HG02885 (cell line): ENCODE results near the gene IRF2BP1.
A peak's percentile ranks its signal among the peaks of the same experiment; 100 is the strongest.
"Not testable (repeated sequence)": the region's sequence is repeated elsewhere in the genome, so short reads cannot be mapped to it uniquely, and the experiment has no call there.

ENCODE experiments used
- ATAC-seq: cut with Tn5 transposase; IDR thresholded peaks from one replicate; pipeline ENCODE4 v1.9.1; 2021; ENCODE audit warnings: mild to moderate bottlenecking; ENCODE audit not compliant: unreplicated experiment, poor library complexity

IRF2BP1 gene

DNA sequence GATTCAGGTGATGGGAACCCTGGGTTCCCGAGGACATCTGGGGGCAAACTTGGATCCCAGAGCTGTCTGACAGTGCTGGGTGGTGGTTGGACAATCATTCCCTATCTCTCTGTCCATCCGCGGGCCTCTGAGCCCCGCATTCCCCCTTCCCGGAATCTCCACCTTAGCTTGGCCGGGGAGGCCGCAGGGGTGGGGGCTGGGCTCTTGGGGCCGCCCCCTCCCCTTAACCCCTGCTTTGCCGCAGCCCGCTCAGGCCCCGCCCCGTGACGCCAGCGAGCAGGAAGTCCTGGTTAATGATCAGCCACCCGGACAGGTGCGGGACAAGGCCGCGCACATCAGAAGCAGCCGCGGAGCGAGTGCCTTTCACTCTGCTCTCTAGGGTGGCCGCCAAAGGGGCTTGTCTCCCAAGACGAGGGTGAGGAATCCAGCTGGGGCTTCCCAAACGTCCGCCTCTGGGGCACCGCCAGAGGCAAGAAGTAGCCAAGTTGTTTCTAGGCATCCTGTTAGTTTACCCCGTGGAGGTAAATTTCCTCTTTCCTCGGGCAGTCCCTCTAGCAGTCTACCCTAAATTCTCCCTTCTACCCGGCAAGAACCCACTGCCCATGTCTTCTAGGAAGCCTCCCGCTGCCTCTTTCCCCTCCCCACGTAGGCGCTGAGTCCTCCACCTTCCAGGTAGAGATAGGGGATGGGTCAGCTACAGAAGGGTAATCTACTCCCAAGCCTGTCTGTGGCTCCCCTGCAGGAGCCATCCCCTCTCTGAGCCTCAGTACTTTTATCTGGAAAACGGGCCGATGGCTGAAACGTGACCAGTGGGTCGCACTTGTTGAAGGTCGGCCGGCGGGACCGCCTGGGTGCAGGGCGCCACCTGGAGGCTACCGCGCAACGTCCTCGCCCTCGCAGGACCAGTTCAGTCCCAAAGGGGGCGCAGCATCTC lies 3.0 kb downstream of the IRF2BP1 start:
- ATAC-seq = peak; percentile 33

- no peak for ATAC-seq
Measured at GRCh38 chr19:45881909-45882528, 3.9 kb downstream of the IRF2BP1 start.

- no peak for ATAC-seq
Measured at GRCh38 chr19:45881082-45881908, 4.6 kb downstream of the IRF2BP1 start.

DNA sequence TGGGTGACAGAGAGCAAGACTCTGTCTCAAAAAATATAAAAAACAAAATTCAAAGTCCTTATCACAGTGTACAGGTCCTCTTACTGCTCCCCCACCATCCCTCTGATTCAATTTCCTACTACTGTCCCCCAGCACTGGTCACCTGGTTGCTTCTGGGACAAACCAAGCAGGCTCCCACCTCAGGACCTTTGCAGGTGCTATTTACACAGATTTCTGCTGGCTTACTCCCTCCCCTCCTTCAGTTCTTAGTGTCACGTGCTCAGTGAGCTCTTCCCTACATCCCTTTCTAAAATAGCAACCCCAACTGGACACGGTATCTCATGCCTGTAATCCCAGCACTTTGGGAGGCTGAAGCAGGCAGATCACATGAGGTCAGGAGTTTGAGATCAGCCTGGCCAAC lies 6.0 kb downstream of the IRF2BP1 start:
- ATAC-seq = no peak

DNA sequence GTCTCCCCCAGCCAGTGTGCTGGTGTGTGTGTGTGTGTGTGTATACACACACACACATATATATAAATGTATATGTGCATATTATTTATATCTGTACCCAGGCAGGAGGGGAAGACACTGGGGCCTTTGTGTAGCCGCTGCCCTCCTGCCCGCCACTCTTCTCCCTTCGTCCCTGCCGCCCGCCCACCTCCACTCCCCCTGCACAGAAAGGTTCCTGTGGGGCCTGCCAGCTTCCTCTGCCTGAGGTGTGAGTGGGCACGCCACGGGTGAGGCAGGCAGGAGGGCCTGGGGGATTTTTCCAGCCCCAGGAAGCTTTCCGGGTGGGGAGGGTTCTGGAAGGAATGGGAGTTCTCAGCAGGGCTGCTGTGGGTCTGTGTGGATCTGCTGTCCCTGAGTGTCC lies 6.9 kb downstream of the IRF2BP1 start:
- no peak for ATAC-seq

DNA sequence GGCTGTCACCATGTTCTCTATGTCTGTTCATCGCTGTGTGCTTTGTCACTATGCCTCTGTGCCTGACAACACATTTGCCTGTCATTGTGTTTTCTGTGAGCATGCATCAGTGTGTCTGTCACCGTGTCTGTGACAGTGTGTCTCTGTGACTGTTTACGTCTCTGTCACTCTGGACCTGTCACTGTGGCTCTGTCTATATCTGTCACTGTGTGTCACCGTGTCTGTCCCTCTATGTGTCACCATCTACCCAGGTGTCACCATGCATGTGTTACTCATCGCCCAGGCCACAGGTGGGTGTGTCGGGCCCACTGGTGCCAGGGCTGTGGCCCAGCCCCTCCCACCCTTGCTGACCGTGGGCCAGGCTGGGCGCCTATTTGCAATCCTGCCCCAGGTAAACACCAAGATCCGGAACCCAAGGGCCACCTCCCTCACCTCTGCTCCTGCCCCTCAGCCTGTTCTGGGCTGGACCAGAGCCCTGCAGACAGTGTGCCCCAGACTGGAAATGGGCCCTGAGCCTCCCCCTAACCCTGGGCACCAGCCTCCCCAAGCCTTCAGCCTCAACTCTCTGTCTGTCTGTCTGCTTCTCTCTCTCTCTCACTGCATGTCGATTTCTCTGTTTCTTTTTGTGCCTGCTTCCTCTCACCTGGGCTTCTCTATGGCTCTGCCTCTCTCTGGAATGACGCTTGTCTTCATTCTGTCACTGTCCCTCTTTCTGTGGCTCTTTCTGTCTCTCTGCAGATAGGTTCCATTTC lies 7.7 kb downstream of the IRF2BP1 start:
- ATAC-seq = no peak

GRCh38 chr19:45876411-45877197 lies 9.3 kb downstream of the IRF2BP1 start:
- ATAC-seq = no peak

DNA sequence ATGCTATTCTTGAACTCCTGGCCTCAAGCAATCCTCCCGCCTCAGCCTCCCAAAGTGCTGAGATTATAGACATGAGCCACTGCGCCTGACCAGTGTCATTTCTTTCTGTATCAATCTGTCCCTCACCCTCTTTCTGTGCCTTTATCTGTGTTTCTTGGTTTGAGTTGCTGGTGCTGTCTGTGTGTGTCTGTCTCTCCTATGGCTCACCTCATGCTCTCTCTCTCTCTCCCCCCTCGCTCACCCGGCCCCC lies 9.9 kb downstream of the IRF2BP1 start:
- ATAC-seq = no peak

DNA sequence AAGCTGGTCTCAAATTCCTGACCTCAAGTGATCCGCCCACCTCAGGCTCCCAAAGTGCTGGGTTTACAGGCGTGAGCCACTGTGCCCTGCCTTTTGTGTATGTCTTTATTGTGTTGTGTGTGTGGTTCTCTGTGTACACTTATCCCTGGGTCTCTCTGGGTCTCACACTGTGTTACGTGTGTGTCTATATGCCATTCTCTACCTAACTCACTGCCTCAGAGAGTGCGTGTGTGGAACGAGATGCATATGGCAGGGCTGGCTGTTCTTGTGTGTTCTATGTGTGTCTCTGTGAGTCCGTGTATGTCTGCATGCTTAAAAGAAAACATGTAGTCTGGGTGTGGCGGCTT lies 11.3 kb downstream of the IRF2BP1 start:
- ATAC-seq = no peak

GRCh38 chr19:45873219-45873772 lies 12.6 kb downstream of the IRF2BP1 start:
- no peak for ATAC-seq

DNA sequence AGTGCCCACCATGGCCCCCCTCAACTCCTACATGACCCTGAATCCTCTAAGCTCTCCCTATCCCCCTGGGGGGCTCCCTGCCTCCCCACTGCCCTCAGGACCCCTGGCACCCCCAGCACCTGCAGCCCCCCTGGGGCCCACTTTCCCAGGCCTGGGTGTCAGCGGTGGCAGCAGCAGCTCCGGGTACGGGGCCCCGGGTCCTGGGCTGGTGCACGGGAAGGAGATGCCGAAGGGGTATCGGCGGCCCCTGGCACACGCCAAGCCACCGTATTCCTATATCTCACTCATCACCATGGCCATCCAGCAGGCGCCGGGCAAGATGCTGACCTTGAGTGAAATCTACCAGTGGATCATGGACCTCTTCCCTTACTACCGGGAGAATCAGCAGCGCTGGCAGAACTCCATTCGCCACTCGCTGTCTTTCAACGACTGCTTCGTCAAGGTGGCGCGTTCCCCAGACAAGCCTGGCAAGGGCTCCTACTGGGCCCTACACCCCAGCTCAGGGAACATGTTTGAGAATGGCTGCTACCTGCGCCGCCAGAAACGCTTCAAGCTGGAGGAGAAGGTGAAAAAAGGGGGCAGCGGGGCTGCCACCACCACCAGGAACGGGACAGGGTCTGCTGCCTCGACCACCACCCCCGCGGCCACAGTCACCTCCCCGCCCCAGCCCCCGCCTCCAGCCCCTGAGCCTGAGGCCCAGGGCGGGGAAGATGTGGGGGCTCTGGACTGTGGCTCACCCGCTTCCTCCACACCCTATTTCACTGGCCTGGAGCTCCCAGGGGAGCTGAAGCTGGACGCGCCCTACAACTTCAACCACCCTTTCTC lies 13.6 kb downstream of the IRF2BP1 start:
- no peak for ATAC-seq

DNA sequence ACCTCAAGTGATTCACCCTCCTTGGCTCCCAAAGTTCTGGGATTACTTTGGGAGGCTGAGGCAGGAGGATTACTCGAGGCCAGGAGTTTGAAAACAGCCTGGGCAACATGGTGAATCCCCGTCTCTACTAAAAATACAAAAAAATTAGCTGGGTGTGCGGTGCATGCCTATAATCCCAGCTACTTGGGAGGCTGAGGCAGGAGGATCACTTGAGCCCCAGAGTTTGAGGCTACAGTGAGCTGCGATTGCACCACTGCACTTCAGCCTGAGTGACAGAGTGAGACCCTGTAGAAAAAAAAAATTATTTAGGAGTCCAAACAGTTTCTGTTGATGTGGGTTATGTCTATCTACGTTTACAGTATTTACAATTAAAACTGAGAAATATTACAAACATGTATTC lies 15.1 kb downstream of the IRF2BP1 start:
- ATAC-seq = no peak

DNA sequence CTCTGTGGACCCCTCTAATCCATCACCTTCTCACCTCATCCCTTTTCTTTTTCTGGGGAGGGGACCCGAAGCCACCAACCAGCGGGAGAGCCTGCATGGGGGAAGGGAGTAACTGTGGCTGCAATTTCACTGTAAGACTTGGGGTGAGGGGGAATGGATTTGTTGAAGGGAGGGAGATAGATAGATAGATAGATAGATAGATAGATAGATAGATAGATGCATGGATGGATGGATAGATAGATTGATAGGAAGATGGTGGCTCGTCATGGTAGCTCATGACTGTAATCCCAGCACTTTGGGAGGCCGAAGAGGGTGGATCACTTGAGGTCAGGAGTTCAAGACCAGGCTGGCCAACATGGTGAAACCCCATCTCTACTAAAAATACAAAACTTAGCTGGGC lies 18.7 kb downstream of the IRF2BP1 start:
- not testable (repeated sequence) for ATAC-seq

DNA sequence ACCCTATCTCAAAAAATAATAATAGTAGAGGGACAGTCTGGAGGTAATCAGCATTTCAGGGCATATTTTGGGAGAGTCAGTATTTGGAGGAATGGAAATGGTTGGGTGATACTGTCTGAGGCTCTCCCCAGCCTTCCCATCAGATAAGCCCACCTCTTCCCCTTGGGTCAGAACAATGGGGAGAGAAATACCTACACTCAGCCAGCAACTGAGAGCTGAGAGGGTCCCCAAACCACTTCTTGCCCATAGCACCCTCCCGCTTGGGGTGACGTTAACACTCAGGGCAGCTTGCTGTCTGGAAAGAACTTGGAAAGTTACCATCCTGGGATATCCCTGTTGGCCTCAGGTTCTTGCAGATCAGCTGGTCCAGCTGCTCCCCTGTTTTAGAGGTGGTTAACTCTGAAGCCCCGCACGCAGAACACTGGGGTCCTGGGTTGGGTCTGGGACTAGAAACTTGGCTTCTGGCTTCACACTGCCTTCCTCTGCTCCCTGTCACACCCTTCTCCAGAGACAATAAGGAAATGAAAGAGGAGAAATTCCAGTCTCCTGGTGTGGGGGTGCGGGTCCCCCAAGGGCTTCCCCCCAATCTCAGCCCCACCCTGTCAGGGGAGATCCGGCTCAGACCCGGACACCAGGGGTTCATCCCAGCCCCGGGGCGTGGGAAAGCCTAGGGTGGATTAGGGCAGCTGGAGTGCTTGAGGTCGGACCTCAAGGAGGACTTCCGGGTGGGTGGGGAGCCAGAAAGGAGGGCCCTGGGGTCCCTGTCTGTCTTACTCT lies 19.4 kb downstream of the IRF2BP1 start:
- no peak for ATAC-seq

DNA sequence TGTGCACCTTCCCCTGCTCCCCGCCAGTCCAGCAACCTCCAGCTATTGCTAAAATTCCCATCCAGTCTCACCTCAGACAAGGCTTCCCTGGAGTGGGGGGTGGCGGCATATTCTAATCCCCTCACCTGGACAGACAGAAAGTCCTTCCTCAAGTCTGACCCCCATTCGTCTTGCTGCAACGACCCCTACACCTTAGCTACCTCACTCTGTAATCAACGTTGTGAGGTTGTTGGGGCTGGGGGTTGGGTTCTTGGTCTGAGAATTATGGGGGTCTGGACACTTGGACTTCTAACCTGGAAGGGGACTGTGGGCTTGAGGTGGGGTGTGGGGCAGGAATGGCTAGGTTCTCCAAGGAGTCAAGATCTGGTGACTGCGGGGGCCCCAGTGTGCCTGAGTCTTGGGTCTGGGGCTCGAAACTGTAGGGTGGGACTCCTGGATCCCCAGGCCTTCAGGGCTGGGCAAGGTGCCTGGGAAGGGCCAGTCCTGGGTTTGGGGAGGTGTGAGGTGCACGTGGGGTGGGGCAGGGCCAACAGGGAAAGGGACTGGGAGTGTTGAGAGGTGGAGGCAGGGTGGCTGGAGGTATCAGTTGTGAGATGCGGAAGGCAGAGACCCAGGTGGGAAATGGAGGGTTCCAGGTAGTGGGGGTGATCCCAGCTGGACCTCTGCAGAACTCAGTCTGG lies 20.5 kb downstream of the IRF2BP1 start:
- ATAC-seq = no peak

DNA sequence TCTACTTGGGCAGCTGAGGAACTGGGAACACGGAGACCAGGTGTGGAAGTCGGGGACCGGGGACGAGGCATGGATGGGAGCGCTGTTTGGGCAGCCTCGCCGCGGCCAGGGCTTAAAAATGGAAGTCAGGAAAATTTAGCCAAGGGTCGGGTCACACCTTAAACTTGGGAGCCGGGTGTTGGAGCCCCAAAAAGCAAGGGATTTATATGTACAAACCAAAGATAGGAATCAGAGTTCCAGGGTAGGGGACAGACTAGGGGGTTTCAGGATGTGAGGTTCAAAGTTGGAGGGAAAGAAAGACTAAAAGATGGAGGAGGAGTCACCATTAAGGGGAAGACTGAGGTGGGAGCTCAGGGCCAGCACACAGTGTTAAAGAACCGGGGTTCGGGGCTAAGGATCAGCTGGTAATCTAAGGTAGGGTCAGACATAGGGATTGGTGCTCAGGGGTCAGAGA lies 21.3 kb downstream of the IRF2BP1 start:
- ATAC-seq = no peak
